Lung microvascular endothelial cell (primary cell): Measurements from ENCODE around the gene ADRA2A. TPM values are rescaled to one million over a fixed set of nuclear protein-coding genes. Genes with fewer than 3 reads are reported as not detected.
A peak's percentile ranks its signal among the peaks of the same experiment; 100 is the strongest.

Experiments used
- DNase-seq, 2 donors: peaks; one replicate each; pipeline versions ENCODE4 v3.0.0 to v3.0.0-alpha.2; 2010; ENCODE audit warnings: low read depth in 2 of 2
- total RNA-seq: library from RNA; depleted of rRNA; stranded (reverse); fragments of >200 nt; gene quantifications from 2 replicates; pipeline ENCODE4 v1.2.1, GENCODE V29; 2014

ADRA2A gene
- total RNA-seq = under 0.01 TPM in 2 replicates

DNA sequence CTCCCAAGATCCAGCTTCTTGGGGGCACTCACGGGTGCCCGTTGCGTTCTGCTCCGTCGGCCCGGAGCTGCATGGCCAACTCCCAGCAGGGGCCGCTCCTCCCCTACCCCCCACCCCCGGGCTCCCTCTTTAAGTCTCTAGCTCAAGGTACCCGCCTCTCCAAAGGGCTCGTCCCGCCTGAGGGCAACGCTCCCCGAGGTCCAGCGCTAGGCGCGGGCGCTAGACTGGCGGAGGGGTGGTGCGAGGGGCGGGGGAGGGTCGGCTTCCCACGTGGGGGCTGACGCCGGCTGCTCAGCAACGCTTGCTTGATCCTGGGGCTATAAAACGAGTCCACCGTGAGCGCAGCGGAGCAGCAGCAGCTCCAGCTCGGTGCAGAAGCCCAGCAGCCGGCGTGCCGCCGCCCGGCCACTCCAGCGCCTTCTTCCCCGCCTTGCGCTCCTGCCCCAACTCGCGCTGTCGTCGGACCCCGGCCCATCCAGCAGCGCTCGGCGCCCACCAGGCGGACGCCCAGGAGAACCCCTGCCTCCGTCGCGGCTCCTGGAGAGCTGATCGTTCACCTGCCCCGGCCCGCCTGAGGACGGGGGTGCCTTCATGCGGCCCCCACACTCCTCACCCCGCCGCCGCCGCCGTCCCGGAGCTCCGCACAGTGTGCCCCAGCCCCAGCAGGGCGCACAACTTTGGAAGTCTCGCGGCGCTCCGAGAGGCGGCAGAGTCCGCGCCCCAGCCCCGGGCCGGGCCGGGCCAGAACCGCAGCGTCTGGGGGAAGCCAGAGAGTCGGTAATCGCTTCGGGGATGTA, at the start of gene ADRA2A:
ADRA2A (plus strand) TSS at position 348 of the 797 bp plus-strand sequence. CDS start 968 bp downstream, outside the sequence.
- peak; percentile 41 to 53 for DNase-seq

DNA sequence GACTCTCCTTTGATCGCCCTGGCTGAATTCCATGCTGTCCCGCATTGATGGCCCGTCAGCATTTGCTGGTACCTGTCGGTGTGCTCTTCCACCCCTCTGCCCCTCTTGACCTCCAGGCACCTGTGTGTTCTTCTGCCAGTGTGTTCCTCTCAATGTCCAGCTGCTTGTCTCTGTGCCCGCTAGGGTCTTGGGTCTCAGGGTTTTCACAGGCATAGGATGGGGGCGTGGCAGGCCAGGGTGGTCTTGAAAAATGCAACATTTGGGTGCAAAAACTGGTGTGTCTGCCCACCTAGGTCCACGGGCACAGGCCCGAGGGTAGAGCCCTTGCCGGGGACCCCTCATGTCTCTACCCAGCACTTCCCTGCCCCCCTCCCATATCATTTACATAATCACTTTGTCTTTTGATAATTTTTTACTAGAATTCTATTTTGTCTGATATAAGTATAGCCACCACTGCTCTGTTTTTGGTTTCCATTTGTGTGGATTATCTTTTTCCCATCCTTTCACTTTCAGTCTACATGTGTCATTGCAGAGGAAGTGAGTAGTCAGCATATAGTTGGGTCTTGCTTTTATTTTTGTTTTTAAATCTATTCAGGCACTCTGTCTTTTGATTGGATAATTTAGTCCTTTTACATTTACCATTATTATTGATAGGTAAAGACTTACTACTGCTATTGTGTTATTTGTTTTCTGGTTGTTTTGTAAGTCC, 46.6 kb upstream of the ADRA2A start:
- DNase-seq = peak; percentile 2 to 32

DNA sequence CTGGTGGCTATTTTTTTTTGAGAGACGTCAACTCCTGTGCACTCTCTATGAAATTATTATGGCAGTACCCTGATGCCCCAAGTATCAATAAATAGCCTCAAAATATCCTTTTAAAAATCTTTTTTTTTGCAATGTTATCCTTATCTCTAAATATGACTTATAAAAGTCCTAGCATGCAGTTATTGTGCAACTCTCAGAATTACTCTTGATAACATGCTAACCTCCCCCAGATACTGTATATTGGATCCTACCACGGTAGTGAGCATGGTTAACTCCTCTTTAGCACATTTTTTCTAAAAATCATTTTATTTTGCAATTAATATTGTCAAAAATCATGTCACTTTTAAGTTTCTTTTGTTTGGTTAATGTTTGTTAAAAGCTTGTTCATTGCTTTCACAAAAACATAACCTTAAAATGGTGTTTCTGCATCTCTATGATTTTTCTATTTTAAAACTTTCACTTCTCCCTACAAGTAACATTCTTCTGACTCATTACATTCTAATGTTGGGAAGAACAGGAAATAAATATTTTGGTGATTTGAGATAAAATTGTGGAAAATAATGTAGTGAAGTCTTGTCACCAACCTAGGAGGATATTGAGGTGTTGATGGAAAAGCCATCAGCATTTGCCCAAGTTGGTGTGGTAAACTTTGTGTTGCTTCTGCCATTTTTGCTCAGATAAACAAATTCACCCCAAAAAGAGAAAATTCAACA, 42.1 kb upstream of the ADRA2A start:
- peak in 1 of 2 donors; percentile 12 for DNase-seq

DNA sequence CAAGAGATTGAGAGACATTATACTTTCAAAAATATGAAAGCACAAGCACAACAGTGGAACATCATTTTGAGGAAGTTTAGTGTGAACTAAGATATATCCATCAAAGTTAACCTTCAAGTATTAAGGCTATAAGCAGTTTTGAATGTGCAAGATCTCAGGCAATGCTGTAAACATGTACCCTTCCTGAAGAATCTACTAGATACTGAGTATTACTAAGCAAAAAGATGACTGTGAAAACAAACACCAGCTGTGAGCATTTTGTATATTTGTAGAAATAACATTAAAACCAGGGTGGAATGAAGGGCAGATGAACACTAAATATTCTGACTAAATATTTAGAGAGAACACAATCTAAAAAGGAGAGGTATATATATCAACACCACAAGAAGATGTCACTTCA, 41.3 kb upstream of the ADRA2A start:
- DNase-seq = no peak

DNA sequence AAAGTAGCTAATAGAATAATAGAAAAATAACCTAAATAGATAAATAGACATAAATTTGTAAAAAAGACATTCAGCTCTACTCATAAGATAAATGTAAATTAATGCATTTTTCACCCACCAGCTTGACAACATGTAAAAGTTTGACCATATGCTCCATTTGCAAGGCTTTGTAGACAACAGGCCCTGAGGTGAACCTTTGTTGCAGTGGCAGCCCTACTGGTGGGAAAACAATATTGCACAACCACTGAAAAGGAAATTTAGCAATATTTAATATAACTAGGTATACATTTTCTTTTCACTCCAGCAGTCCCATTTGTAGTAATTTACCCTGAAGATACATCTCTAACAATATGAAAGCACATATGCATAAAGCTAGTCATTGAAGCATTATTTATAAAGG, 39.0 kb upstream of the ADRA2A start:
- DNase-seq = peak in 1 of 2 donors; percentile 4

DNA sequence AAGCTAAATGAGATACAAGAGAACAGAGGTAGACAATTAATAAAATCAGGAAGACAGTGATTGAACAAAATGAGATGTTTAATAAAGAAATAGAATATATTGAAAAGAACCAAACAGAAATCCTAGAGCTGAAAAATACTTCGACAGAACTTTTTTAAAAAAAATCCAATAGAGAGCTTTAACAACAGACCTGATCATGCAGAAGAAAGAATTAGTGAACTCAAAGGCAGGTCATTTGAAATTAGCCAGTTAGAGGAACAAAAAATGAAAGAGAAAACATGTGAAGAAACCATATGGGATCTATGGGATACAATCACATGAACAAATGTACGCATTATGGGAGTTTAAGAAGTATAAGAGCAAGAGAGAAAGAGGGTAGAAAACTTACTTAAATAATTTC, 37.3 kb upstream of the ADRA2A start:
- no peak for DNase-seq

DNA sequence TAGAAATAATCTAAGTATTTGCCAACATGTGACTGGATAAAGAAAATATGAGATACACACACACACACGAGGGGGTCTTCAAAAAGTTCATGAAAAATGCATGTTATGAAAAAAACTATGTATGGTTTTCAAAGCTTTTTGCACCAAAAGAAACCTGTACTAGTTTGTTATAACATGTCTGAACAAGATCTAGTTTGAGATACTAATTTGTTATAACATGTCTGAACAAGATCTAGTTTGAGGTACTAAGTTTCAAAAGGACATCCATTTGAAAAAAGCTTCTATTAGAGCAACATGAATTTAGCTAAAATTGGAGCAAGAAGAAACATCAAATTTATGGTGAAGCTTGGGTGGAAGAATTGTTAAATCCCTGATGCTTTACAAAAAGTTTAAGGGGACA, 19.8 kb upstream of the ADRA2A start:
- no peak for DNase-seq

DNA sequence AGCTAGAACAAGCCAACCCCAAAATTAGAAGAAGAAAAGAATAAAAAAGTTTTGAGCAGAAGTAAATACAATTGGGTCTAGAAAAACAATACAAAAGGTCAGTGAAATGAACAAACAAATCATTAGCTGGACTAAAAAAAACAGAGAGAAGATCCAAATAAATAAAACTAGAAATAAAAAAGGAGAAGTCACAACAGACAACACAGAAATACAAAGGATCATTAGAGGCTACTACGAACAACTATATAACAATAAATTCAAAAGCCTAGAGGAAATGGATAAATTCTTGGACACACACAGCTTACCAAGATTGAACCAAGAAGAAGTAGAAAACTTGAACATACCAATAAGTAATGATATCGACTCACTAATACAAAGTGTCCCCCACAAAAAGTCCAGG, 13.4 kb upstream of the ADRA2A start:
- DNase-seq = no peak

DNA sequence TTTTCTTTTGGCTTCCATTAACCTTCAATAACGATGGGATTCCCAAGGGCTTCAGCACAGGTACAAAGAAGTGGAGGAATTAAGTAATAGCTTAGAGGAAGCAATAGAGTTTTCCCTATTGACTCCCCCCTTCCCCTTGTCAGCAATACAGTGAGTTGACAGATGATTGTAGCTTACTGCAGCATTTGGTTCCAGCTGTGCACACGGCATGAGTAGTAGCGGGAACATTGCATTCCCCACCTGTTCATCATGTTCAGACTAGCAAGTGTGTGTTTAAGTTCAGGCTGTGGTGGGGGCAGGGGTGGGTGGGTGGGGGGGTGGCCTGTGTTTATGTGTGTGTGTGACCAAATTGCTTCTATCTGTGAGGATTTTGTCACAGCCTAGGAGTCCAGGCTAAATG, 4.6 kb upstream of the ADRA2A start:
- no peak for DNase-seq

DNA sequence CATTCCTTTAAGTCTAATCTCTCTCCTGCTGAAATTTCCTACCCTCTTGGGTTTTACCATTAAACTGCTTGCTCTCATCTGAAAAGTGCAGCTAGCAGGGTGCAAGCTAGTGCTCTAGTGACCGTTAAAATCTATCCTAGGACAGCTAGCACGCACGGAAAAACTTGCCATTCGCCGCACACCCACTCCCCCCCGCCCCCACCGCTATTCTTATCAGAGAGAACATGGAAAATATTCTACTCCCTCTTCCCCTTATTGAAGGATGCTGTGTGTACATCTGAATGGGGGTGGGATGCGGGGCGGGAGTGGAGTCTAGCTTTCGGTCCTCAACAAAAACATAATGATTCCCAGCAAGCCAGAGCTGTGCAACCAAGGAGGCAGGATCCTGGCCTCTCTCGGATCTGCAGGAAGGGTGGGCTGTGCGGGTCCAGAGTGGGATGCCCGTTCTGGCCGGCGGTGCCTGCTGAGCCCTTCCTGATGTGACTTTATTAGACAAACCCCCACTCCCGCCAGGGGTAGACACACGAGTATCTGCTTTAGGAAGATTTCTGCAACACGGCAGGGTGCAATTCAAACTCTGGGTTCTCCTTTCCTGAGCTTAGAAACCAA, 1.1 kb upstream of the ADRA2A start:
- DNase-seq = no peak

DNA sequence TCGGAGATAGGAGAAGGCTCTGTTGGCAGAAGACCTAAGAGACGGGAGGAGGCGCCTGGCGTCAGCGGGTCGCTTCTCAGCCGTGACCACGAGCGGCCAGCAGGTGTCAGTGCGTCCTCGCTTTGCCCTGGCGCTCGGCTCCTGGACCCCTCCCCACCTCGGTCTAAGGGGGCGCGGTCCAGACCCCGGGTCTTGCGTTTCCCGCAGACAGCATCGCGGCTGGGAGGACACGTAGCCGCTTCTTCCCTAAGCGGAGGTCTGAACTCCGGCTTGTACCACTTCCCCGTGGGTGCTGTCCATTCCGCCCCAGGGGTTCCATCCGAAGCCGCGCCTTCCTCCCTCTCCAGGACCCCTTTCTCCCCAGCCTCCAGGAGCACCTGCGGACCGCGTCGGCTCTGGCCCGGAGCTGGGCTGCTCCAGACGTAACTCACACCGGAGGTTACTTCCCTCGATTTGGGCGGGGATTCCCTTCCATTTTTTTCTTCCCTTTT, 593 bp upstream of the ADRA2A start:
- peak; percentile 51 to 56 for DNase-seq

DNA sequence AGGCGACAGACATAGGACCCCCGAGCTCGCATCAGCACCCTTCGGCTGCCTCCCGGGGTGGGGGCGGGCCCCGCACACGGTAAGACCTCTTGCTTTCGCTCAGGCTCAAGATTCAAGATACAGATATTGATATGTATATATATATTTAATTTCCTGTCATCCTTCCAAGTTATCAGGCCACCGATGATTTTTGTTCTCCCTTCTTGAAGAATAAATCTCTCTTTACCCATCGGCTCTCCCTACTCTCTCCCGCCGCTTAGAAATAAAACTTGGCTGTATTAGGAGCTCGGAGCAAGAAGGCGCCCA, 603 bp downstream of the ADRA2A start:
- DNase-seq = no peak

DNA sequence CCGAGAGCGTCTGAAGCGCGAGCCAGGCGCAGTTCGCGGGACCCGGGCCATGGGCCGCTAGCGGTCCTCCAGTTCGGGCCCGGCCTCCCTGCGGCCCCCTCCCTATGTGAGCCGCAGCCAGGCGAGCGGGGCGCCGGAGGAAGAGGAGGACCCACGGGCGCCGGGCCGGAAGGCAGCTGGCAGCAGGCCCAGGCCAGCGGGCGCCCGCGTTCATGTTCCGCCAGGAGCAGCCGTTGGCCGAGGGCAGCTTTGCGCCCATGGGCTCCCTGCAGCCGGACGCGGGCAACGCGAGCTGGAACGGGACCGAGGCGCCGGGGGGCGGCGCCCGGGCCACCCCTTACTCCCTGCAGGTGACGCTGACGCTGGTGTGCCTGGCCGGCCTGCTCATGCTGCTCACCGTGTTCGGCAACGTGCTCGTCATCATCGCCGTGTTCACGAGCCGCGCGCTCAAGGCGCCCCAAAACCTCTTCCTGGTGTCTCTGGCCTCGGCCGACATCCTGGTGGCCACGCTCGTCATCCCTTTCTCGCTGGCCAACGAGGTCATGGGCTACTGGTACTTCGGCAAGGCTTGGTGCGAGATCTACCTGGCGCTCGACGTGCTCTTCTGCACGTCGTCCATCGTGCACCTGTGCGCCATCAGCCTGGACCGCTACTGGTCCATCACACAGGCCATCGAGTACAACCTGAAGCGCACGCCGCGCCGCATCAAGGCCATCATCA, 1.1 kb downstream of the ADRA2A start:
- DNase-seq = peak; percentile 29 to 46

DNA sequence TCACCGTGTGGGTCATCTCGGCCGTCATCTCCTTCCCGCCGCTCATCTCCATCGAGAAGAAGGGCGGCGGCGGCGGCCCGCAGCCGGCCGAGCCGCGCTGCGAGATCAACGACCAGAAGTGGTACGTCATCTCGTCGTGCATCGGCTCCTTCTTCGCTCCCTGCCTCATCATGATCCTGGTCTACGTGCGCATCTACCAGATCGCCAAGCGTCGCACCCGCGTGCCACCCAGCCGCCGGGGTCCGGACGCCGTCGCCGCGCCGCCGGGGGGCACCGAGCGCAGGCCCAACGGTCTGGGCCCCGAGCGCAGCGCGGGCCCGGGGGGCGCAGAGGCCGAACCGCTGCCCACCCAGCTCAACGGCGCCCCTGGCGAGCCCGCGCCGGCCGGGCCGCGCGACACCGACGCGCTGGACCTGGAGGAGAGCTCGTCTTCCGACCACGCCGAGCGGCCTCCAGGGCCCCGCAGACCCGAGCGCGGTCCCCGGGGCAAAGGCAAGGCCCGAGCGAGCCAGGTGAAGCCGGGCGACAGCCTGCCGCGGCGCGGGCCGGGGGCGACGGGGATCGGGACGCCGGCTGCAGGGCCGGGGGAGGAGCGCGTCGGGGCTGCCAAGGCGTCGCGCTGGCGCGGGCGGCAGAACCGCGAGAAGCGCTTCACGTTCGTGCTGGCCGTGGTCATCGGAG, 1.8 kb downstream of the ADRA2A start:
- DNase-seq = no peak

DNA sequence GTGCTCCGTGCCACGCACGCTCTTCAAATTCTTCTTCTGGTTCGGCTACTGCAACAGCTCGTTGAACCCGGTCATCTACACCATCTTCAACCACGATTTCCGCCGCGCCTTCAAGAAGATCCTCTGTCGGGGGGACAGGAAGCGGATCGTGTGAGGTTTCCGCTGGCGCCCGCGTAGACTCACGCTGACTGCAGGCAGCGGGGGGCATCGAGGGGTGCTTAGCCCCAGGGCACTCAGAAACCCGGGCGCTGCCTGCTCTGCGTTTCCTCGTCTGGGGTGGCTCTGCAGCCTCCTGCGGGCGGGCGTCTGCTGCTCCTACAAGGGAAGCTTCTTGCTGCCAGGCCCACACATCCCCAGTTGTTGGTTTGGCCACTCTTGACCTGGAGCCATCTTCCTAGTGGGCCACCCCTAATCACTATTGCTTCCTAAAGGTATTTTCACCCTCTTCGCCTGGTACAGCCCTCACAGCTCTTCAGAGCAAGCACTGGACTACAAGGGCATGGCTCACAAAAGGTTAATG, 2.5 kb downstream of the ADRA2A start:
- DNase-seq = no peak

DNA sequence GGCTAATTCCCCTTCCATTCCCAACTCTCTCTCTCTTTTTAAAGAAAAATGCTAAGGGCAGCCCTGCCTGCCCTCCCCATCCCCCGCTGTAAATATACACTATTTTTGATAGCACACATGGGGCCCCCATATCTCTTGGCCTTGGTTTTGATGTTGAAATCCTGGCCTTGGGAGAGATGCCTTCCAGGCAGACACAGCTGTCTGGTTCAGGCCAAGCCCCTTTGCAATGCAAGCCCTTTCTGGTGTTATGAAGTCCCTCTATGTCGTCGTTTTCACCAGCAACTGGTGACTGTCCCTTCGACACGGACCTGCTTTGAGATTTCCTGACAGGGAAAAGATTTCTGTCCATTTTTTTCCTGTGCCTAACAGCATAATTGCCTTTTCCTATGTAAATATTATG, 3.0 kb downstream of the ADRA2A start:
- DNase-seq = no peak

DNA sequence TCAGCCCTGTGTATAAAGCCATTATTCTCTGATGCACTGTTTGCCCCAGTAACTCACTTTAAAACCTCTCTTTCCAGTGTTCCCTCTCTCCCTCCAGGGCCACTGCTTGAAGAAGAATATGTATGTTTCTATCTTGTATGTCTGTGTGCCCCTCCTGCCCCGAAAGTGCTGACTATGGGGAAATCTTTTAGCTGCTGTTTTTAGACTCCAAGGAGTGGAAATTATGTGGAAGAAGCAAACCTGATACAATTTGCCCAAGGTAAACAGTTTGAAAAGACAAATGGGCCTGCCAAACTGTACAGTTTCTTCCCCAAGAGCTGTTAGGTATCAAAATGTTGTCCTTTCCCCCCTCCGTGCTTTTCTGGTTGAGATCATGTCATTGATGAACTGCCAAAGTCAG, 3.4 kb downstream of the ADRA2A start:
- no peak for DNase-seq

DNA sequence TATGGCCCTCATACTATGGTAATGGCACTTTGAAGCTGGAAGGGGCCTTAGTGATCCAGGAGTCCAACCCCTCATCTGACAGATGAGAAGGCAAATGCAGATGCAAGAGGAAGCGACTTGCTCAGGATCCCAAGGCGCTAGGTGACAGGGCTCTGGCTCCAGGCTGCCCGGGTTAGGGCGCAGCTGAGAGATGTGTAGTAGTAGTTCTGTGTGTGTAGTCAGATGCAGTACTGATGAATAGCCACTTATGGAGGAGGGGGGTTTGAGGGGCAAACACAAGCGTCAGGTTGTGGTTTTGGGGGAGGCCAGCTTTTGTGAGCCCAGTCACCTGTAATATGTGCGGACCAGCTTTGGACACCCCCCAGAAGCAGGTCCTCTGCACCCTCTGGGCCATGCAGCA, 4.8 kb downstream of the ADRA2A start:
- no peak for DNase-seq

DNA sequence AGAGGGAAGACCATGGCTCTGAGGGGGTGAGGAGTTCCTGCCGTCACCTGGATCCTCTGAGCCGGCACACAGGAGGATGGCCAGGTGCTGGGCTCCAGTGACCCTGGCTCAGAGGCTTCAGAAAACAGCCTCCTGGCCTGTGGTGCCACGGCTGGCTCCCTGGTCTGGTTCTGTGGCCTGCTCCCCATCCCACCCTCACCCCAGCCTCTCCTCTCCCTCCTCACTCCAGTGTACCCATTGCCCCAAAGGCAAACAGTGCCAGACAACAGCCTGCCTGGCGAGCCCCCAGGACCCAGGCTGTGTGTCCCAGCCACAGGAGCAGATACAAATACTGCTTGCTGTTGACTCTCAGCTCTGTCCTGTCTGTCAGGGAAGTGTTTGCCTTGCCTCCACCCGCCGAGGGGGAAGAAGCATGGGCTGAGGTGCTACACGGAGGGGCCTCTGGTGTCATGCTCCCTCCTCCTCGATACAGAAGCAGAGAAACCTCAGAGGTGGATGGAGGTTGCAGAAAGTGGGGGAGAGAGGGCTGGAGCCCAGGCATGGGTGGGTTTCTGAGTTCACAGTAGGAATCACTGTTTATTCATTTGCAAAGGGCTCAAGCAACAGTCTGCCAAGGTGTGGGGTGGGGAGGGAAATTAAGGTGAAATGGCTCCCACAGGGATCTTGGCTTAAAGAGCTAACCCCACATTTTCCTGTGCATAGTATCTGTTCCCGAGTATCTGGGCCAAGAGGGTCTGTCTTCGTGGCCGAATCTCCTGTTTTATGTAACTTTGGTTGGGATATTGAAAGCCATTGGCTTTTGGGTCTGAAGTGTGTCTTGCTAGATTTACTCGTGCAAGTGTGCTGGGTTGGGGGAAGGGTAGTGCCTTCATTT, 5.5 kb downstream of the ADRA2A start:
- DNase-seq = no peak
